ENCODE results near the gene CACNB2.
A peak's percentile ranks its signal among the peaks of the same experiment; 100 is the strongest.

The CACNB2 gene

DNA sequence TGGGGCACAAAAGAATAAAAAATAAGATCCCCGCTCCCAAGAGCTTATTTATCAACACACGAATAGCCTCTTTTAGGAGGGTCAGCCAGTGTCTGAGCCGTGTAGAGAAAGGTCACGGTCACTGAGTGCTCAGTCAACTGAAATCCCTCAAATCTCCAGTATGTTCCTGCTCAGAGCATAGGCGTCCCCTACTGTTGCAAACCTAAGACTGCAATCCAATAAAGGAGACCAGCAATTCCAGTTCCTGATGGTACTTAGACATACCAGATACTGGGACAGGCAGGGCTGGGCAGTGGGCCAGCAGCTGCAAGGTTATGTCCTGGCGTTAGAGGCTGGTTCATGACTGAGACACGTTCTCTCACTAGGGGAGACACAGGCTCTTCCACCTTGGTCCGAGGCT, 93.6 kb downstream of the CACNB2 start:
- DNase-seq: no peak

DNA sequence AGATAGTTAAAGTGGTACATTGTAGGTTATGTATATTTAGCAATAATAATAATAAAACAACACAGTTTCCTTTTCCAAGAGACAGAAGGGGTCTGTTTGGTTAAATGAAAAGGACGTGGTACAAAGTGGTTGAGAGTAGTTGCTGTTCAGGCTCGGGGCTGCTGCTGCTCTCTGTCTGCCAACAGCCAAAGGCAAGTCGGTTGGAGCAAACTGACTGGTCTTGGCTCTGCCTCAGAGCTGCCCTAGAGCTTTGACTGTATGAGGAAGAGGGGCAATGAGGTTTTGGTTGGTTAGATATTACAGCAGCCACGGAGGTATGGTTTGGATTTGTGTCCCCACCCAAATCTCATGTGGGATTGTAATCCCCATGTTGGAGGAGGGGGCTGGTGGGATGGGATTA, 95.3 kb downstream of the CACNB2 start:
- no peak for DNase-seq

DNA sequence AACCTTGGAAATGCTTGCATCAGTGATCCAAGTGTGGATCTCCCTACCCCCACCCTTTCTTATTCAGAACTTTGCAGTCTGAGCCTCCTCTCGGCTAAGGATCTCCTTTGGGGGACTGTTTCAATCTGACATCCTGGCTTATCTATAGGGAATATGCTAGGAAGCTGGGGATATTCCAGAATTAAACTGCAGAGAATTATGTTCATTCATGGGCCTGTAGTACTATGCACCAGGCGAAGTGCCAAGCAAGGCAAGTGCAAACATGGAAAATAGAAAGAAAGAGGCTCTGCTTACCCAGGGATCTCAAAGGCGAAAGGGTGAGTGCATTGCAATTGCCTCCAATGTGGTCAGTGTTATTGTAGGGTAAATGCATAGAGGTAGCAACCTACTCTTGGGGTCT, 96.5 kb downstream of the CACNB2 start:
- no peak for DNase-seq

DNA sequence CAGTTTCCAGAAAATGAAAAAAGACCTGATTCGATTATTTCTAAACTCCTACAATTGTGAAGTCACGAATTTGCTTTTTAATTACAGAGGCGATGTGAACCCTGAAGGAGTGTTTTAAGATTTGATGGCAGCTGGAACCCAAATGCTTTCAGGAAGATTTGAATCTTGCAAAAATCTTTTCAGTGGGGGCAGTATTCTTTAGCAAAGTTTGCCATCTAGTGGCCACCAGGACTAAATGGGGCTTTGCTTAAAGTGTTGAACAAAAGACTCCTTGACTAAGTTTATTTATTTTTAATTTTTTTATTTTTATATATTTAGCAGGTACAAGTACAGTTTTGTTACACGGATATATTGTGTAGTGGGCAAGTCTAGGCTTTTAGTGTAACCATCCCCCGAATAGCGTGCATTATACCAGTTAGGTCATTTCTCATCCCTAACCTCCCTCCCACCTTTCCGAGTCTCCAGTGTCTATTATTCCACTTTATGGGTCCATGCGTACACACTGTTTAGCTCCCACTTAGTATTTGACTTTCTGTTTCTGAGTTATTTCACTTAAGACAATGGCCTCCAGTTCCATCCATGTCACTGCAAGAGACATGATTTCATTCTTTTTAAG, 98.8 kb downstream of the CACNB2 start:
- peak; percentile 46 for DNase-seq

DNA sequence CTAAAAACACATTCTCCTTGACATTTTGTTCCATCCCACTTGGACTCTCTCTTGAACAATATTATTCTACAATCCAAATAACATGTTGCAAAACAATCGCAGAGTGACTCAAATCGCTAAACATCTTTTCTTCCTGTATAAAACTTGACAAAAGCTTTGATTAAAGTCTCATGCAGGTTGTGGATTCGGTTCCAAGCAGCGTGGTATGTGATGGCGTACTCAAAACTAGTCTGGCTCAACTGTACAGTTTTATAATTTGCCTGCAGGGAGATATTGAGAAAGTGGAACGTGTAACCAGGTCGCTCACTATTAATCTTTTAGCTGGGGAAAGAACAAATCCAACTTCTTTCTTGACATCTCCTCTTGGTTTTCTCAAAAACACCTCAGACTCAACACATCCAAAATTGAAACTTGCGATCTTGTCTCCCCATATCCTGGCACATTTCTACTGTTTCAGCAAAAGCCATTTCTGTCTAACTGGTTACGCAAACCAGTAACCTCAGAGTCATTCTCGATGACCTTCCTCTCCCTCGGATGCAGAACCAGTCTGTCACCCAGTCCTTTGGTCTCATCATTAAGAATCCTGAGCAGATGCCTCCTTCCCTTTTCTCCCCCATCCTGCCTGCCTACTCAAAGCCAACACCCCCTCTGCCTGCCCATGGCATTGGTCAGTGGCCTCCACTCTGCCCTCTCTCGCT, 100.1 kb downstream of the CACNB2 start:
- DNase-seq: no peak

DNA sequence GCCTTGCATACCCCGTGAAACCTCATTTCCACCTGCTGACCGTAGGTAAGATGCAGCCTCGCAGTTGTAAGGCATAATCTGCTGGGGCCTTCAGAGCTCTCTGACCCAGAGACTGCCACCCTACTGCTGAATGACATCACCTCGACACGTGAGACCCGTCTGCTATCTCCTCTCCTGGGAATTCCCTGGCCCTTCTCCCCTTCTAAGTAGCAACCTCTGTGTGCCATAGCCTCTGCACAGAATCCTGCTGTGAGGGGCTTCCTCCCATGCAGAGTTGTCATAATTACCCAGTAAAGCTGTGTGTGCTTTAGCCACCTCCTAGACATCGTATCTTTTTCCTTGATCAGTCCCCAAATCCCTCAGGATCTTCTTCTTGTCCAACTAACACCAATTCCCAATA, 106.7 kb downstream of the CACNB2 start:
- no peak for DNase-seq

DNA sequence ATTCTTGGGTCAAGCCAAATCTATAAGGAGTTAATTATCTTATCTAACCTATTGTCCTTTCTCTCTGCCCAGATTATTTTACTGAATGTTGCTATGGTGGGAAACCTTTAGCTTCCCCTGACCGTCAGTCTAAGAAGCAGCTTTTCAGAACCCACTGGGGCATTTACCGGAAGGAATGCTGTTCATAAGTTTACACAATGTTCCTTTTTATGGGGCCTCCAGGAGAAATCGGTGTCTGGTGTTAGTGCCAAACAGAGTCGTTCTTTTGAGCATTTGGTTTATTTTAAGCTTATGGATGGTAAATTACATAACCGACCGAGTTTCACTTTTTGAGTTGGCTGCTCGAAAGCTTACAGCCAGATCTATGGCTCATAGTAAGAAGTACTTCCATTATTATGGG, 111.9 kb downstream of the CACNB2 start:
- no peak for DNase-seq

DNA sequence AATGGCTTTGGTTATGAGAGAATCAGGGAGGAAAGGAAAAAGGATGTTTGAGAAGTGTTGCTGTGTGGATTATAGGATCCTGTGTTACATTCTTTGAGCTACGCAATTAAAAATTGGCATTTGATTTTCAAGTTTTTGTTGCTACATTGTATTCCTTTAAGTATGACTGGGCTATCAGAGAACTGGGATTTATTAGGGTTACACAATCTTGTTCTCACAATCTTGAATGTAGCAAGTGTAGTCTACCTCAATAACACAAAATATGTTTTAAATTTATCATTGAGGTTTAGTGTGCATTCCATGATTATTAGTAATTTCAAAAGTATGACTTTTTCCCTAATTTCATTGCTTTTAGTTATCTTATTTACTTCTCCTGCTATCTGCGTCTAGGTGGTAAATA, 113.9 kb downstream of the CACNB2 start:
- no peak for DNase-seq

DNA sequence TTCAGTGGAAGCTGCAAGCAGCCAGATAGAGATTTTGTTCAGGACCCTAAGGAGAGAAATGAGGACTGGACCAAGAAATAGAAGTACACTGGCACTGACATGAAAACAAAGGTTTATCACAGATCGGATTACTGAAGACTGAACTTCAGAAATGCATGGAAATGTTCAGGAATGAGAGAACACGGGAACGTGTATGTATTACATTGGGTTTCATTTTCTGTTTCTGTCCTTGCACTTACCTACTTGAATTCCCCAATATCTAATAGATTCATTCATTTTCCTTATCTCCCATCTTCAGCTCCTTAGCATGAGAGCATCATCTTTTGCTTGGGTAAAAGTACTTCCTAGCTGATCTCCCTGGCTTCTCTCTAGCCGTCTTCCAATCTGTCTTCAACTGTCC, 114.5 kb downstream of the CACNB2 start:
- DNase-seq: no peak

DNA sequence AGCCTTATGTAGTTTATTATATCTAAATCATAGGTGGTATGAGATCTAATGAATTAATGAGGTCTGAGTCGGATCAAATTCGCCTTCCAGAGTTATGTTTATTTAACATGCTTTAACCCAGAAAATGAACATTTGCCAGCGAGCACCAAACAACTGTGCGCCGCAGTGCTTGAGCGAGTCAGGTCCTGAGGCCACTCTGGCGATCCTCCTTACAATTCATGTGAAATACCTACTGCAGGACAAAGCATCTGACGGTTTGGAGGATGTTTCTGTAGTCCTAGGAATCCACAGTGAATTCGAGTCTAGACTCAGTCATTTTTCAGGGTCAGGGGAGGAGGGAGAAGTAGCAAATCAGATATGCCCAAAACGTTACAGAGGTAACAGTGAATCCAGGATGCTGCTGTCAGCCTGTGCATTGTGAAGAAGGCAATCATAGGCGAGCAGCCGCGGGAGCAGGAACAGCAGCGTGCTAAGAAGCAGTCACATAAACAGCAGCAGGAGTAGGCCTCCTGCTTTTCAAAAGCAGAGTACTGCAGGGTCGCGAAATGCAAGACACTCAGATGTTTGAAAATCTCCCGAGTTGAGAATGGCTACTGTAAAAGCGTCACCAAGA, 120.2 kb downstream of the CACNB2 start:
- DNase-seq: no peak

DNA sequence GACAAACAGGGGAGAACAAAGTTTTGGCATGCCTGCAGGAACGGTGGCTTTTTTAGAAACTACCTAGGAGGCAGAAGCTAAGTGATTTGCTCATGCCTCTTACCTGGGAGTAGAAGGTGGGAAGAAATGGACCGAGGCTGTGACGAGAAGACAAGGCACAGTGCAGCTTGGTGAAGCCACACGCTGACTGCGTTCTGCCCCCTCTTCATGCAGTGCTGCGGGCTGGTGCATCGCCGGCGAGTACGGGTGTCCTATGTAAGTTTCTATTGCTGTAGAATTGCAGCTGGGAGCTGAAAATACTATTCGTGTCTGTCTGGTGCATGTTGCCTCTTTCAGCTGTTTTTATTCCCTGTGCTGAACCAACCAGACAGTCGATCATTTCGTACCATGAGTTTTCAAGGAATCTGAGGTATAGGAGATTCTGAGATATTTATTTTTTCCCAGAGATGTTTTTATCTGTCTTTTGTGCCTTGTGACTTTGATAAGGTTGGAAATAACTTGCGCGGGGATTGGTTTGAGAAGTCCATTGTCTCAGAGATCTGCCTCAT, 120.9 kb downstream of the CACNB2 start:
- DNase-seq: no peak

DNA sequence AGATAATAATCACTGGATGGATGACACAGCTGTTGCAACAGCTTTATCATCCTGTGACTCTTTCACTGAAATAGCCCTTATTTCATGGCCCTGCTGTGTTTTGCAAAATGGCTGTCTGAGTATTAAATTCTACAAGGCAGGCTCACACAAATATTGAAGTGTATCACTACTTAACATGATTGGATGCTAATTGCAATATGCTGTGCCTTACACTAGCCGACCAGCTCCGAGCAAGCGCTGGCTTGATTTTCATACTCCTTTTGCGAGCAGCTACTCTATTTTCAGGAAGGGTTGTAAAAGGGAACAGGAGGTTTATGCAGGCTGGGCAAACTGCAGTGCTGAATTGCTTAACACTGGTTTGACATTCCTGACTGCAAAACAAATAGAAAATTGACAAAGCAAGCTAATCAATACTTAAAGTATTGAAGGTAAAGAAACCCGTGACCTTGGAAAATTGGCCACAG, 121.6 kb downstream of the CACNB2 start:
- no peak for DNase-seq

DNA sequence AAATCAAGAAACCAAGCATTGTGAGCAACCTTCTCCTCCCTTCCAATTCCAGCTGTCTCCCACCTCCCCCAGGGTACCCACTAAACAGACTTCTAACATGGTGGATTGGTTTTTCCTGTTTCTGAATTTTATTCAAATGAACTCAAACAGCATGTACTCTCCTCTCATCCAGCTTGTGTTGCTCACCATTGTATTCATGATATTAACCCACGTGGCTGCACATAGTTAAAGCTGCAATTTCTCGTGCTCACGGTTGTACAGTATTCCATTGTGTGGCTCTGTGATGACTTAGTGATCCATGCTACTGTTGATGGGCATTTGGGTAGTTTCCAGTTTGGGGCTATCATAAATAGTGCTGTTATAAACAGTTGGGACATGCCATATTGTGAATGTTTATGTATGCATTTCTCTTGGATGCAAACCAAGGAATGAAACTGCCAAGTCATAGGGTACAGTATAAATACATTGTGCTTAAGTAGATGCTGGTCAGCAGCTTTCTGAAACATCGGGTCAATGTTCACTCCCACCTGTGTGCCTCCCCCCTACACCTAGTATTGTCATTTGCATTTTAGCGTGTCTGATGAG, 124.3 kb downstream of the CACNB2 start:
- DNase-seq: no peak

DNA sequence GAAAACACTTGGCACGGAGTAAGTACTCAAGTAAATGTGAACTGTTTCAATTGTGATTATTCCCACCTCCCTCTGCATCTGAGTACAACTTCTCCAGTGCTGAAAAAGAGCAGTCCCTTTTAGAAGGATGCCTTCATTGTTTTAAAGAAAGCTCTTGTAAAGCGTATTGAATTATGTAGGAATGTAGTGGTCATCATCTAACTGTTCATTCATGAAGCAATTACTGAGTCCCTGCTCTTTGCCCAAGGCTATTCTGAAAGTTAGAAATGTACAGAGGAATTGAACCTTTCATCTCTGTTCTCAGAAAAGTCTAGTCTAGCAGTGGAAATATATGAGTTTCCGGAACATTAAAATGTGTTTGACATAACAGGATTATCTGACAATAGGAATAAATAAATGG, 127.8 kb downstream of the CACNB2 start:
- no peak for DNase-seq

DNA sequence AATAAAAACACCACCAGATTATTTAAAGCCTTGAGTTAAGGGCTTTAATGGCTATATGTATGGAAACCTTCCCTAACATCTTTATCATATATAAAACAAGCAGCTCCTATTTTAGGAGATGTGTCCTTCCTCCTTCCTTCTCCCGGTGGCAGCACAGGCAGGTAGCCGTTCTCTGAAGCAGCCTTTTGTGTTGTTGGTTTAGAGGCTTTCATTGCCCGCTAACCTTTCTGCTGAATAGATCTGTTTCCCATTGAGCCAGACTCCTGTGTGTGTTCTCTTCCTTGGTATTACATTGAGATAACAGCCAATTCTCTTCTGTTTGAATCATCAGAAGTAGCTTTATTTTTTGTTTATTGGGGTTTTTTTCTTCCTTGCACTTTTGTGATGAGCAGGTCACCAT, 131.3 kb downstream of the CACNB2 start:
- DNase-seq: no peak

DNA sequence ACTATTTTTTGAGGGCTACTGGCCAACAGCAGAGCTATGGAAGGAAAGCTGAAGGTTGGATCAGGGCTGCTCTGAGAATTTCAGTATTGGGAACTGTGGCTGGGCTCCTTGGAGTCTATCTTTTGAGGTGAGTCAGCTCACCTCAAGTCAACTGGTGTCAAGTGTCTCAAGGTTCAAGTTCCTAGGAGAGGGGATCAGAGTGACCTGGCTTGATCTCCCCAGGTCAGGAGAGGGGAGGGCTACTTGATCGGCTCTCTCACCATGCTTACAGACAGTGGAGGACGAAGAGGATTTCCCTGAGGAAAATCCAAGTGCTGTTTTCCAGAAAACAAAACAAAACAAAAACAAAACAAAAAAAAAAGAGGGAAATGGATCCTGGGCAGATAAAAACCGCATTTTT, 132.8 kb downstream of the CACNB2 start:
- DNase-seq: no peak

DNA sequence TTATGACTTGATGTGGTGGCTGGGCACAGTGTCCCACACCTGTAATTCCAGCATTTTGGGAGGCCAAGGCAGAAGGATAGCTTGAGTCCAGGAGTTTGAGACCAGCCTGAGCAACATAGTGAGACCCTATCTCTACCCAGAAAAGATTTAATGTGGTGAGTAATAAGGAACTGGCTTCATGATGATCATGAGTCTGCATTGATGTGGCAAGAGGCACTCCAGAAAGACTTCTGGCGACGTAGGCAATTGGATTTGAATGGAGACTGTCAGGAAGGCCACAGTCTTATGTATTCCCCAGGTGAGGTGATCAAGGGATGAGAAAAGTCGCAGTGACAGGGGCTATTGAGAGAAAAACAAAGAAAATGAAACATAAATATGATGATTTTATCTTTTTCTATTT, 138.0 kb downstream of the CACNB2 start:
- DNase-seq: no peak

DNA sequence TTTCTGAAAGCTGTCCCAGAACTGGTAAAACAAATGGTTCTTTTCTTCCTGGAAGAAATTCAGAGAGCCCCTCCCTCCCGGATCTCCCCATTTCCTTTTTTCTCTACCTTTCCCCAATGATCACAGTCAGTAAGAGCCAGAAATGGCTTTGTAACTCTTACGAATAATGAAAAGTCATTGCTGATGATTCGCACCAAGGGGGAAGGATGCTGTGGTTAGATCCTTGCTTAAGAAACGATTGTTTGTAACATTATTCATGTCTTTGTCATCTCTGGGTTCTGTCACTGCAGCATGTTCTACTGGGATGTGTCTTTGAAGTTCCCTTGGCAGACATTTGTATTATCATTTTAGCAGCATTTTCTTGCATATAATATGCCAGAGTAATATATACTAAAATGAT, 138.9 kb downstream of the CACNB2 start:
- no peak for DNase-seq

DNA sequence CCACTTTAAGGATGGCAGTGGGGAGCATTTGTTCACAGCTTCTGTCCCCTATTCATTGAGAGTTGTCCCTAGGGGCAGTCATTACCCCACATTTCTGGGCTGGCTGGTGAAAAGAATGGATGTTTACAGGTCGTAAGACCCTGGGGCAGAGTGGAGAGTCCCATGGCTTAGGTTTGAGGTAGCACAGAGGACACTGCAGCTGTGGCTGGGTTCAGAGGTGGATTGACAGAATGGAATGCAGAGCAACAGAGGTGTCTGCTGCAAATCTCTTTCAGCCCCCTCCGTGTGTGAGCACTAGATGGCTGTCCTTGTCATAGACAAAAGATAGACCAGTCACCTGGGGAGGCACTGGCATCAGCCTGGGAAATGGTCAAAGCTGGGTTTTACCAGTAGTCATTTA, 141.9 kb downstream of the CACNB2 start:
- DNase-seq: no peak

DNA sequence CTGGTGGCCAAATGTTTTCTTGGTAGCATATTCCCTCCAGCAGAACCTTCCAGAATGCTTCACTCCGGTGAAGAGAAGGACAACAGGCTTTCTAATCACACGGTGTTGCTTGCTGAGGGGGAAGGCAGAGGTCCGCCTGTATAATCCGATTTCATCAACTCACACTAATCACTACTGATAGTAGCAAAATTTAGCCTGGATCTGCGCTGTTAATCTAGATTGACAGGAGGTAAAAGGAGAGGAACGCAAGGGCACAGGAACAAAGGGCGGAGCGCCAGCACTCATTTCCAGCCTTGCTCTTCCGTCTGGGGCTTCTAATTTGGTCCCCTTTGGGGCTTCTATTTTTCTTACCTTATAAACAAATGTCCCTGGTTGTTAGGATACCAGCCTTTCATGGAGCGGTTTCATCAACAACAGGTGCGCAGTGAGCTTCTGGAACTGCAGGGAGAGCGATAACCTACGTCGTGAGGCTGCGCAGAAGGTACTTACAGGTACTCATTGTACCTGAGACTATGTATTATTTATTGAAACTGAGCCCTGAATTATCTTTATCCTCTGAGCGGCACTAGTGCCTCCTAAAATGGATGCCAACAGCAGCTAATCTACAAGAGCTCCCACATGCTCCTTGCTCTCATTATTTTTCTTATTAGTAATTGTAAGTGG, 150.6 kb downstream of the CACNB2 start:
- DNase-seq: no peak

DNA sequence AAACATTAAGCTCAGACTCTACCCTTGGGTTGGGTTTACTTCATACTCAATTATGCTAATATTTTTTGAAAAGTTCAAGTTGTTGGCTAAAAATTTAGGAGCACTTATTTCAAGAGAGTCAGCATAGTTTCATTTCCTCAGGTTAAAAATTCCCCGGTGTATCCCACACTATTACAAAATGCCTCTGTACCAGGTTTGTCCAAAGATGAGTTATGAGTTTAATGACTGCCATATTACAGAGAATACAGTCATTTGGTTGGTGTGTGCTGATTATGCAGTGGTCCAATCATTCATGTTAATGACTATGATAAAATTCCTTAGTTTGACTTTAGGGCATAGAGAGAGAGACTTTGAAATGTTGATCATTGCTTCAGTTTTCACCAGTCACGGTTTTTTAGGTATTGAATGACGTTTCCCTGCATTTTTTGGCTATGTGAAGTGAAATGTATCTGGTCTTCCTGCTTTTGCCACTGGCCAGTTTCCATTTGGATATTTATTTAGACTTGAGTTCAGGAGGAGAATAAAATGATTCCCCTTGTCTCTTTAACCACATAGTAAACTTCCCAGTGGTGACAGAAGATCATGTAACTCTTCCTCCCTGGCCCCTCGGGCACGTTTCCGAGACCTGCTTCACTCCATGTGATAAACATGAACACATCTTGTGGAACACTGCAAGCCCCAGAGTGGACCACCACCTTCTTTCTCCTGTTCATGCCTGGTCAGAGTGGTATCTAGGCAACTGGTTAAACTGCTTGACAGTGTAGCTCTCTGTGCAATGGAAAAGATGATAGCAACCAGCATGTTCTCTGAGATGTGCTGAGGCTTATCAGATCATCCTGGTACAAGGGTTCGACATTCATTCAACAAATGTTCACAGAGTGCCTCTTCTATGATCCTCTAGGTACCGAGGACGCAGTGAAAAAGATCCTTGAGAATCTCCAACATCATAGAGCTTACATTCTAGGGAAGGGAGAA, 153.6 kb downstream of the CACNB2 start:
- DNase-seq: no peak

DNA sequence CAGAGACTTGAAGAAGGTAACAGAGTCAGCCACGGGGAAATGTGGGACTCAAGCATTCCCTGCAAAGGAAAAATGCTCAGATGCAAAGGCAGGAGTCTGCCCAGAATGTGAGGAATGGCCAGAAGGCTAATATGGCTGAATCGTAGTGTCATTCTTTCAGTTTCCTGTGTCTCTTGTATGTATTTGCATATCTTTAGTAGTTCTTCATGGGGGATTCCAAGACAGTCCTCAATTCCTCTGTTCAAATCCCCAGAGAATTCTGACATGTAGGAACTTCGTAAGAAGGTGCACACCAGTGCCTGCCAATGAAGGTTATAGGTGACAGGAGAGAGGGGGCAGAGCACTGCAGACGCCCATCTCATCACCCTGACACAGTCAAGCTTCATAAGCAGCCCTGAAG, 154.4 kb downstream of the CACNB2 start:
- no peak for DNase-seq

All from RPMI8226 (cell line).